Measurements from ENCODE around the gene OTUB1.

Gene OTUB1

GRCh38 chr11:63991558-63991957 is 5.3 kb downstream of the OTUB1 start:
- Histone ChIP-seq H3K27ac (ENCODE audit: low read length, poor library complexity, severe bottlenecking) (no peak overlapping the region), H3K4me2 (ENCODE audit: low read length, poor library complexity, severe bottlenecking) (no peak overlapping the region)

GRCh38 chr11:63993100-63993499 is 6.9 kb downstream of the OTUB1 start:
- no peak overlapping the region for H3K4me3 ChIP-seq (ENCODE audit: insufficient read depth in 1 of 2, low read depth in 1 of 2, low read length in 2 of 2)
- H2BK12ac ChIP-seq (ENCODE audit: low read length in 2 of 2), result no peak overlapping the region
- peak overlapping the region; percentile 9 for H4K8ac ChIP-seq (ENCODE audit: low read length)
- no peak overlapping the region for H3K4ac ChIP-seq (ENCODE audit: low read depth in 1 of 2, low read length in 2 of 2)
- H3K4me2 ChIP-seq (ENCODE audit: low read length, poor library complexity, severe bottlenecking), result no peak overlapping the region
- H2AFZ ChIP-seq (ENCODE audit: low read depth, low read length), result no peak overlapping the region
- peaks cover 80 to 94% of the 10 kb centered on the region in 2 experiments for H3K36me3 ChIP-seq (ENCODE audit: control insufficient read depth in 1 of 2, insufficient read depth in 2 of 2, low read depth in 1 of 2, low read length in 2 of 2)
- H3K79me1 ChIP-seq (replicated peaks; ENCODE audit: low read length, poor library complexity, severe bottlenecking), result peaks cover 52% of the 10 kb centered on the region
- peaks cover 16% of the 10 kb centered on the region for H3K4me1 ChIP-seq (ENCODE audit: control insufficient read depth, insufficient read depth, low read depth, low read length)
- no peak overlapping the region for H2BK5ac ChIP-seq (ENCODE audit: low read depth, low read length, poor library complexity, severe bottlenecking)
- 89% methylated on average over 5 of the region's 5 CpGs for WGBS
- H2BK15ac ChIP-seq (ENCODE audit: low read depth, poor library complexity, severe bottlenecking), result no peak overlapping the region
- H3K9ac ChIP-seq (ENCODE audit: low read length), result no peak overlapping the region
- H4K91ac ChIP-seq (ENCODE audit: low read length), result no peak overlapping the region
- no peak overlapping the region for H2AK5ac ChIP-seq (ENCODE audit: low read length, severe bottlenecking)
- no peak overlapping the region for H3K23ac ChIP-seq (ENCODE audit: low read length in 2 of 2)
- H3K14ac ChIP-seq (ENCODE audit: low read length in 2 of 2), result no peak overlapping the region
- no peaks in the 10 kb centered on the region for H3K9me3 ChIP-seq (ENCODE audit: control insufficient read depth, low read length)
- no peak overlapping the region for H3K27ac ChIP-seq (ENCODE audit: low read length, poor library complexity, severe bottlenecking)
- DNase-seq, result no peak
- no peaks in the 10 kb centered on the region for H3K27me3 ChIP-seq (ENCODE audit: control insufficient read depth in 1 of 2, insufficient read depth in 1 of 2, low read length in 2 of 2)
- no peak overlapping the region for H2BK120ac ChIP-seq (ENCODE audit: low read depth, low read length)
- no peak overlapping the region for H3K18ac ChIP-seq (ENCODE audit: low read depth in 1 of 2, low read length in 2 of 2)

More at GRCh38 chr11:63991558-63991957, 5.3 kb downstream of the OTUB1 start:
- no peaks in the 10 kb centered on the region for H3K27me3 ChIP-seq (ENCODE audit: control insufficient read depth in 1 of 2, insufficient read depth in 1 of 2, low read length in 2 of 2)
- H4K91ac ChIP-seq (ENCODE audit: low read length), result no peak overlapping the region
- H2BK5ac ChIP-seq (ENCODE audit: low read depth, low read length, poor library complexity, severe bottlenecking), result no peak overlapping the region
- H3K79me1 ChIP-seq (replicated peaks; ENCODE audit: low read length, poor library complexity, severe bottlenecking), result peaks cover 53% of the 10 kb centered on the region
- DNase-seq, result no peak
- H2BK12ac ChIP-seq (ENCODE audit: low read length in 2 of 2), result no peak overlapping the region
- H3K23ac ChIP-seq (ENCODE audit: low read length in 2 of 2), result no peak overlapping the region
- H3K36me3 ChIP-seq (ENCODE audit: control insufficient read depth in 1 of 2, insufficient read depth in 2 of 2, low read depth in 1 of 2, low read length in 2 of 2), result peaks cover 66 to 80% of the 10 kb centered on the region in 2 experiments
- no peak overlapping the region for H3K18ac ChIP-seq (ENCODE audit: low read depth in 1 of 2, low read length in 2 of 2)
- WGBS, result 96% methylated on average over 10 of the region's 10 CpGs
- H3K4me3 ChIP-seq (ENCODE audit: insufficient read depth in 1 of 2, low read depth in 1 of 2, low read length in 2 of 2), result no peak overlapping the region
- peaks cover 20% of the 10 kb centered on the region for H3K4me1 ChIP-seq (ENCODE audit: control insufficient read depth, insufficient read depth, low read depth, low read length)
- no peak overlapping the region for H3K14ac ChIP-seq (ENCODE audit: low read length in 2 of 2)
- no peaks in the 10 kb centered on the region for H3K9me3 ChIP-seq (ENCODE audit: control insufficient read depth, low read length)
- no peak overlapping the region for H2AFZ ChIP-seq (ENCODE audit: low read depth, low read length)
- no peak overlapping the region for H2AK5ac ChIP-seq (ENCODE audit: low read length, severe bottlenecking)
- no peak overlapping the region for H3K9ac ChIP-seq (ENCODE audit: low read length)
- no peak overlapping the region for H2BK120ac ChIP-seq (ENCODE audit: low read depth, low read length)
- no peak overlapping the region for H3K4ac ChIP-seq (ENCODE audit: low read depth in 1 of 2, low read length in 2 of 2)
- H2BK15ac ChIP-seq (ENCODE audit: low read depth, poor library complexity, severe bottlenecking), result no peak overlapping the region
- no peak overlapping the region for H4K8ac ChIP-seq (ENCODE audit: low read length)

- Histone ChIP-seq H3K4me3 (ENCODE audit: insufficient read depth in 1 of 2, low read depth in 1 of 2, low read length in 2 of 2) (no peak overlapping the region), H4K8ac (ENCODE audit: low read length) (no peak overlapping the region), H2AFZ (ENCODE audit: low read depth, low read length) (no peak overlapping the region), H3K79me1 (replicated peaks; ENCODE audit: low read length, poor library complexity, severe bottlenecking) (peaks cover 46% of the 10 kb centered on the region), H3K23ac (ENCODE audit: low read length in 2 of 2) (no peak overlapping the region), H3K9ac (ENCODE audit: low read length) (no peak overlapping the region), H4K91ac (ENCODE audit: low read length) (no peak overlapping the region), H3K27me3 (ENCODE audit: control insufficient read depth in 1 of 2, insufficient read depth in 1 of 2, low read length in 2 of 2) (no peaks in the 10 kb centered on the region), H3K27ac (ENCODE audit: low read length, poor library complexity, severe bottlenecking) (no peak overlapping the region), H3K9me3 (ENCODE audit: control insufficient read depth, low read length) (no peaks in the 10 kb centered on the region), H3K18ac (ENCODE audit: low read depth in 1 of 2, low read length in 2 of 2) (no peak overlapping the region), H2BK5ac (ENCODE audit: low read depth, low read length, poor library complexity, severe bottlenecking) (no peak overlapping the region), H2BK15ac (ENCODE audit: low read depth, poor library complexity, severe bottlenecking) (no peak overlapping the region), H3K4me1 (ENCODE audit: control insufficient read depth, insufficient read depth, low read depth, low read length) (peaks cover 16% of the 10 kb centered on the region), H3K4ac (ENCODE audit: low read depth in 1 of 2, low read length in 2 of 2) (no peak overlapping the region), H2AK5ac (ENCODE audit: low read length, severe bottlenecking) (no peak overlapping the region), H3K4me2 (ENCODE audit: low read length, poor library complexity, severe bottlenecking) (no peak overlapping the region), H2BK120ac (ENCODE audit: low read depth, low read length) (no peak overlapping the region), H3K36me3 (ENCODE audit: control insufficient read depth in 1 of 2, insufficient read depth in 2 of 2, low read depth in 1 of 2, low read length in 2 of 2) (peaks cover 74 to 94% of the 10 kb centered on the region in 2 experiments), H3K14ac (ENCODE audit: low read length in 2 of 2) (no peak overlapping the region), H2BK12ac (ENCODE audit: low read length in 2 of 2) (no peak overlapping the region)
- no peak for DNase-seq
- WGBS, result 94% methylated on average over 6 of the region's 6 CpGs
These were observed 7.8 kb downstream of the OTUB1 start for GRCh38 chr11:63993993-63994392.

GRCh38 chr11:63996512-63996911 is 10.3 kb downstream of the OTUB1 start:
- 96% methylated on average over 18 of the region's 18 CpGs for WGBS

More at GRCh38 chr11:63996512-63996911, 10.3 kb downstream of the OTUB1 start:
- no peak overlapping the region for H2BK15ac ChIP-seq (ENCODE audit: low read depth, poor library complexity, severe bottlenecking)
- H2AFZ ChIP-seq (ENCODE audit: low read depth, low read length), result no peak overlapping the region
- no peak overlapping the region for H3K9ac ChIP-seq (ENCODE audit: low read length)
- no peak overlapping the region for H3K18ac ChIP-seq (ENCODE audit: low read depth in 1 of 2, low read length in 2 of 2)
- no peaks in the 10 kb centered on the region for H3K9me3 ChIP-seq (ENCODE audit: control insufficient read depth, low read length)
- H3K79me1 ChIP-seq (replicated peaks; ENCODE audit: low read length, poor library complexity, severe bottlenecking), result peaks cover 31% of the 10 kb centered on the region
- H2BK12ac ChIP-seq (ENCODE audit: low read length in 2 of 2), result no peak overlapping the region
- no peak for DNase-seq
- H3K27me3 ChIP-seq (ENCODE audit: control insufficient read depth in 1 of 2, insufficient read depth in 1 of 2, low read length in 2 of 2), result peaks cover 0 to 8% of the 10 kb centered on the region in 2 experiments
- H4K8ac ChIP-seq (ENCODE audit: low read length), result no peak overlapping the region
- no peak overlapping the region for H3K4ac ChIP-seq (ENCODE audit: low read depth in 1 of 2, low read length in 2 of 2)
- H2BK120ac ChIP-seq (ENCODE audit: low read depth, low read length), result no peak overlapping the region
- no peak overlapping the region for H2BK5ac ChIP-seq (ENCODE audit: low read depth, low read length, poor library complexity, severe bottlenecking)
- peaks cover 40% of the 10 kb centered on the region for H3K4me1 ChIP-seq (ENCODE audit: control insufficient read depth, insufficient read depth, low read depth, low read length)
- H3K14ac ChIP-seq (ENCODE audit: low read length in 2 of 2), result no peak overlapping the region
- H3K23ac ChIP-seq (ENCODE audit: low read length in 2 of 2), result no peak overlapping the region
- no peak overlapping the region for H4K91ac ChIP-seq (ENCODE audit: low read length)
- no peak overlapping the region for H3K4me3 ChIP-seq (ENCODE audit: insufficient read depth in 1 of 2, low read depth in 1 of 2, low read length in 2 of 2)
- H3K36me3 ChIP-seq (ENCODE audit: control insufficient read depth in 1 of 2, insufficient read depth in 2 of 2, low read depth in 1 of 2, low read length in 2 of 2), result peaks cover 52 to 77% of the 10 kb centered on the region in 2 experiments
- H2AK5ac ChIP-seq (ENCODE audit: low read length, severe bottlenecking), result no peak overlapping the region
- no peak overlapping the region for H3K4me2 ChIP-seq (ENCODE audit: low read length, poor library complexity, severe bottlenecking)
- no peak overlapping the region for H3K27ac ChIP-seq (ENCODE audit: low read length, poor library complexity, severe bottlenecking)

Measured in mesenchymal stem cell (in vitro differentiated cells and primary cell).